22Rv1 (cell line): Measurements from ENCODE around the gene LCE1F.

ENCODE experiments used
- H3K27ac ChIP-seq: fragments of 450-650 bp; 2 replicates; pipeline ENCODE4 v1.5.1; 2017
- CTCF ChIP-seq: fragments of 450-650 bp; IDR thresholded peaks from 2 replicates; pipeline ENCODE4 v1.5.1; 2017; ENCODE audit warnings: mild to moderate bottlenecking
- ZFX ChIP-seq: fragments of 450-650 bp; IDR thresholded peaks from 2 replicates; pipeline ENCODE4 v1.6.1; 2017; ENCODE audit warnings: antibody characterized with exemption, borderline replicate concordance

The LCE1F gene

GRCh38 chr1:152757747-152758146 is 17.2 kb upstream of the LCE1F start, which contains the start of gene KPRP:
Gene KPRP, plus strand, starts transcription at chr1:152758025. Its CDS starts 1,564 bp downstream, at chr1:152759589.
- TF ChIP-seq CTCF (no peak), ZFX (no peak)
- no peak within 1 kb of the TSS for H3K27ac ChIP-seq

- TF ChIP-seq ZFX, result no peak
- no peak for TF ChIP-seq CTCF
These were observed 16.3 kb upstream of the LCE1F start for GRCh38 chr1:152758636-152759035.

GRCh38 chr1:152759453-152760173 is 15.3 kb upstream of the LCE1F start:
- no peak overlapping the region for H3K27ac ChIP-seq
- TF ChIP-seq ZFX, result no peak

More at GRCh38 chr1:152758636-152759035, 16.3 kb upstream of the LCE1F start:
- no peak overlapping the region for H3K27ac ChIP-seq

- TF ChIP-seq ZFX, result no peak
- TF ChIP-seq CTCF, result no peak
- H3K27ac ChIP-seq, result no peak overlapping the region
These were observed 14.3 kb upstream of the LCE1F start for GRCh38 chr1:152760551-152761190.

GRCh38 chr1:152761609-152762213 is 13.2 kb upstream of the LCE1F start:
- TF ChIP-seq CTCF (no peak), ZFX (no peak)
- H3K27ac ChIP-seq, result no peak overlapping the region

GRCh38 chr1:152768847-152769533 is 6.0 kb upstream of the LCE1F start:
- TF ChIP-seq ZFX, result no peak
- no peak for TF ChIP-seq CTCF
- H3K27ac ChIP-seq, result no peak overlapping the region

- H3K27ac ChIP-seq, result no peak overlapping the region
- no peak for TF ChIP-seq CTCF
These were observed 4.5 kb upstream of the LCE1F start for GRCh38 chr1:152770411-152770810.
